ENCODE measurements around the gene DNAAF9.

GRCh38 chr20:3431109-3431508 is 23.6 kb upstream of the DNAAF9 start:
- TF ChIP-seq CTCF (IDR thresholded peaks at IDR 0.05; ENCODE audit: low read length) (no peak), EZH2 (optimal IDR thresholded peaks at IDR 0.05; ENCODE audit: low read depth, low read length) (no peak)

Measured in MM.1S (cell line).